ENCODE data around the gene F2. TPM values are rescaled to one million over a fixed set of nuclear protein-coding genes. Genes with fewer than 3 reads are reported as not detected.
A peak's percentile ranks its signal among the peaks of the same experiment; 100 is the strongest.

Gene F2
- total and polyA plus RNA-seq, 2 of the 13 experiments (the other 11 are each of a cell fraction or from before 2014, with no cell fraction given), result 330 to 801 TPM

- TF ChIP-seq TFDP2 (CRISPR knock-in tag; IDR thresholded peaks at IDR 0.05) (peak; percentile 66), ARNTL (CRISPR knock-in tag; IDR thresholded peaks at IDR 0.05) (peak; percentile 84), ARNT (IDR thresholded peaks at IDR 0.05) (no peak), ZNF230 (CRISPR knock-in tag; IDR thresholded peaks at IDR 0.05) (0 out of 2 replicates have a peak, but pooled peaks have one; percentile 6), ZNF543 (CRISPR knock-in tag; IDR thresholded peaks at IDR 0.05) (no peak), ZFP91 (CRISPR knock-in tag; IDR thresholded peaks at IDR 0.05; ENCODE audit: borderline replicate concordance) (peak; percentile 38), KDM6A (CRISPR knock-in tag; IDR thresholded peaks at IDR 0.05; ENCODE audit: low read depth) (no peak), TEF (CRISPR knock-in tag; IDR thresholded peaks at IDR 0.05) (no peak; the same call in 1 of the 2 replicates), CREBL2 (CRISPR knock-in tag; IDR thresholded peaks at IDR 0.05; ENCODE audit: borderline replicate concordance) (no peak), KAT8 (CRISPR knock-in tag; IDR thresholded peaks at IDR 0.05) (peak; percentile 67), SRSF1 (optimal IDR thresholded peaks at IDR 0.05; ENCODE audit: low read depth, low read length) (no peak), ZNF510 (CRISPR knock-in tag; IDR thresholded peaks at IDR 0.05; ENCODE audit: low read depth) (no peak), ZNF552 (CRISPR knock-in tag; IDR thresholded peaks at IDR 0.05; ENCODE audit: borderline replicate concordance) (peak; percentile 84; the same call in 1 of the 2 replicates), ZNF589 (CRISPR knock-in tag; conservative IDR thresholded peaks at IDR 0.05) (no peak), NONO (IDR thresholded peaks at IDR 0.05) (no peak), NONO (CRISPR knock-in tag; conservative IDR thresholded peaks at IDR 0.05) (no peak), AGO2 (optimal IDR thresholded peaks at IDR 0.05; ENCODE audit: low read depth, low read length) (no peak), TIGD3 (CRISPR knock-in tag; IDR thresholded peaks at IDR 0.05; ENCODE audit: borderline replicate concordance) (no peak), ZNF616 (CRISPR knock-in tag; IDR thresholded peaks at IDR 0.05; ENCODE audit: low read depth) (peak; percentile 84; the same call in 1 of the 2 replicates), TSC22D2 (CRISPR knock-in tag; IDR thresholded peaks at IDR 0.05; ENCODE audit: borderline replicate concordance) (no peak), ZNF503 (CRISPR knock-in tag; IDR thresholded peaks at IDR 0.05) (0 out of 2 replicates have a peak, but pooled peaks have one; percentile 15), KLF6 (CRISPR knock-in tag; IDR thresholded peaks at IDR 0.05) (no peak), PHF5A (CRISPR knock-in tag; IDR thresholded peaks at IDR 0.05; ENCODE audit: low read depth, unreplicated experiment) (no peak)
These were observed 23.4 kb upstream of the F2 start (continued) for GRCh38 chr11:46695345-46696211.
